IMR-90 (cell line): ENCODE results near the gene COL18A1. TPM values are rescaled to one million over a fixed set of nuclear protein-coding genes. Genes with fewer than 3 reads are reported as not detected.

Source experiments
- ATAC-seq: fragments of 200-7000 bp; cut with Tn5 transposase; 2 replicates; pipeline ENCODE4 v1.9.1; 2020; ENCODE audit warnings: low read depth, mild to moderate bottlenecking, moderate library complexity
- BruUV-seq: library from RNA; stranded (reverse); fragments of 400-500 nt; replicated peaks from 2 replicates; lab custom pipeline; 2021; lab: Mats Ljungman, UMichigan
- CTCF ChIA-PET: fragments of 300-600 bp; formaldehyde crosslinking; extraction: SDS; loops from one replicate; lab custom pipeline; 2021; ENCODE audit warnings: antibody characterized with exemption; lab: Yijun Ruan, JAX
- POLR2A ChIA-PET: fragments of 300-600 bp; sonication (Branson Sonifier 250); formaldehyde crosslinking; loops from one replicate; lab custom pipeline; 2022; ENCODE audit warnings: antibody characterized with exemption; ENCODE audit not compliant: unreplicated experiment; lab: Charles Lee
- DNase-seq: peaks from one replicate; pipeline ENCODE4 v3.0.0; 2013
- H2AFZ ChIP-seq: replicated peaks from 2 replicates; pipeline ENCODE3; 2013; ENCODE audit warnings: low read length, mild to moderate bottlenecking; ENCODE audit not compliant: poor library complexity
- H2AK5ac ChIP-seq: 2 replicates; pipeline ENCODE4 v1.6.1; 2013; ENCODE audit warnings: low read depth, low read length, inconsistent platforms
- H2AK9ac ChIP-seq: replicated peaks from 2 replicates; pipeline ENCODE3; 2013; ENCODE audit warnings: mild to moderate bottlenecking, low read depth, low read length, moderate library complexity; ENCODE audit not compliant: poor library complexity
- H2BK120ac ChIP-seq: 2 replicates; pipeline ENCODE4 v1.6.1; 2013; ENCODE audit warnings: low read depth, low read length, inconsistent platforms
- H2BK15ac ChIP-seq: 3 replicates; pipeline ENCODE4 v1.6.1; 2013; ENCODE audit warnings: low read depth, low read length, inconsistent platforms
- H2BK20ac ChIP-seq: 2 replicates; pipeline ENCODE4 v1.6.1; 2013; ENCODE audit warnings: low read depth, mild to moderate bottlenecking, inconsistent platforms, low read length, moderate library complexity
- H2BK5ac ChIP-seq: 2 replicates; pipeline ENCODE4 v1.6.1; 2013; ENCODE audit warnings: mild to moderate bottlenecking, low read depth, low read length, inconsistent platforms; ENCODE audit not compliant: poor library complexity, severe bottlenecking
- H3K14ac ChIP-seq: replicated peaks from 2 replicates; pipeline ENCODE4 v1.6.1; 2013; ENCODE audit warnings: low read depth, low read length, inconsistent platforms
- H3K18ac ChIP-seq: 2 replicates; pipeline ENCODE4 v1.6.1; 2013; ENCODE audit warnings: low read depth, low read length, control low read depth
- H3K23ac ChIP-seq: 2 replicates; pipeline ENCODE4 v1.6.1; 2013; ENCODE audit warnings: low read depth, low read length, inconsistent platforms
- H3K27ac ChIP-seq: 2 replicates; pipeline ENCODE4 v1.5.1; 2013; ENCODE audit warnings: mild to moderate bottlenecking, control low read depth, low read length; ENCODE audit not compliant: insufficient read depth
- H3K27me3 ChIP-seq: 2 replicates; pipeline ENCODE4 v1.6.1; 2013; ENCODE audit warnings: low read length; ENCODE audit not compliant: control insufficient read depth, insufficient read depth
- H3K36me3 ChIP-seq: 2 replicates; pipeline ENCODE4 v1.6.1; 2013; ENCODE audit warnings: low read length, mixed read lengths; ENCODE audit not compliant: control insufficient read depth, insufficient read depth
- H3K4ac ChIP-seq: 2 replicates; pipeline ENCODE4 v1.6.1; 2013; ENCODE audit warnings: low read depth, low read length, inconsistent platforms
- H3K4me1 ChIP-seq: 2 replicates; pipeline ENCODE4 v1.6.1; 2013; ENCODE audit warnings: low read length, mixed read lengths; ENCODE audit not compliant: control insufficient read depth, insufficient read depth
- H3K4me2 ChIP-seq: 2 replicates; pipeline ENCODE4 v1.6.1; 2013; ENCODE audit warnings: low read depth, mild to moderate bottlenecking, control low read depth, low read length, moderate library complexity
- H3K4me3 ChIP-seq: 2 replicates; pipeline ENCODE4 v1.5.1; 2013; ENCODE audit warnings: low read depth, mild to moderate bottlenecking, control low read depth, low read length, moderate library complexity; ENCODE audit not compliant: insufficient read depth
- H3K56ac ChIP-seq: 2 replicates; pipeline ENCODE4 v1.6.1; 2013; ENCODE audit warnings: low read length, inconsistent platforms; ENCODE audit not compliant: insufficient read depth; ENCODE audit errors: extremely low read depth
- H3K79me1 ChIP-seq, 2 experiments: 2 replicates each; pipeline ENCODE4 v1.6.1; 2013; ENCODE audit warnings: low read length in 2 of 2, inconsistent platforms in 1 of 2, low read depth in 1 of 2
- H3K9ac ChIP-seq: 2 replicates; pipeline ENCODE4 v1.6.1; 2013; ENCODE audit warnings: low read depth, low read length, control low read depth
- H3K9me1 ChIP-seq: 2 replicates; pipeline ENCODE4 v1.6.1; 2013; ENCODE audit warnings: low read length, inconsistent platforms; ENCODE audit not compliant: insufficient read depth
- H3K9me3 ChIP-seq: 2 replicates; pipeline ENCODE4 v1.6.1; 2013; ENCODE audit warnings: low read length; ENCODE audit not compliant: control insufficient read depth, insufficient read depth
- H4K20me1 ChIP-seq: 2 replicates; pipeline ENCODE4 v1.6.1; 2013; ENCODE audit warnings: low read length, inconsistent platforms; ENCODE audit not compliant: insufficient read depth
- H4K5ac ChIP-seq: 2 replicates; pipeline ENCODE4 v1.6.1; 2013; ENCODE audit warnings: mild to moderate bottlenecking, low read depth, low read length, control low read depth
- H4K8ac ChIP-seq, 2 experiments: 2 replicates each; pipeline ENCODE4 v1.6.1; 2013; ENCODE audit warnings: low read depth in 2 of 2, low read length in 2 of 2, control low read depth in 1 of 2, inconsistent platforms in 1 of 2
- H4K91ac ChIP-seq: 2 replicates; pipeline ENCODE4 v1.6.1; 2013; ENCODE audit warnings: low read depth, low read length, inconsistent platforms; ENCODE audit not compliant: insufficient read depth
- BHLHE40 ChIP-seq: fragments of 150-350 bp; IDR thresholded peaks from 2 replicates; pipeline ENCODE4 v1.6.1; 2016; ENCODE audit warnings: mild to moderate bottlenecking, low read depth, low read length
- CEBPB ChIP-seq: IDR thresholded peaks from 2 replicates; pipeline ENCODE4 v1.6.1; 2012; ENCODE audit warnings: low read depth, low read length, improper control_type of control experiment
- CHD1 ChIP-seq: IDR thresholded peaks from 2 replicates; pipeline ENCODE4 v1.6.1; 2012; ENCODE audit warnings: low read depth, low read length, improper control_type of control experiment
- CTCF ChIP-seq: conservative IDR thresholded peaks from 2 replicates; pipeline ENCODE4 v1.5.1; 2012; ENCODE audit warnings: mild to moderate bottlenecking, low read depth, low read length, improper control_type of control experiment
- ELK1 ChIP-seq: fragments of 150-350 bp; IDR thresholded peaks from 2 replicates; pipeline ENCODE4 v1.6.1; 2016; ENCODE audit warnings: low read depth, mild to moderate bottlenecking, low read length, moderate library complexity, borderline replicate concordance
- FOS ChIP-seq: fragments of 150-350 bp; IDR thresholded peaks from 2 replicates; pipeline ENCODE4 v1.6.1; 2016; ENCODE audit warnings: low read depth, low read length
- MAFK ChIP-seq: IDR thresholded peaks from 2 replicates; pipeline ENCODE4 v1.6.1; 2012; ENCODE audit warnings: low read depth, low read length, improper control_type of control experiment
- MAZ ChIP-seq: IDR thresholded peaks from 2 replicates; pipeline ENCODE4 v1.6.1; 2012; ENCODE audit warnings: low read depth, mild to moderate bottlenecking, low read length, improper control_type of control experiment, moderate library complexity, borderline replicate concordance
- MXI1 ChIP-seq: IDR thresholded peaks from 2 replicates; pipeline ENCODE4 v1.6.1; 2012; ENCODE audit warnings: low read depth, mild to moderate bottlenecking, low read length, moderate library complexity, borderline replicate concordance
- NFE2L2 ChIP-seq: fragments of 150-350 bp; IDR thresholded peaks from 2 replicates; pipeline ENCODE4 v1.6.1; 2016; ENCODE audit warnings: low read depth, mild to moderate bottlenecking, low read length
- POLR2A ChIP-seq: IDR thresholded peaks from 2 replicates; pipeline ENCODE4 v1.6.1; 2012; ENCODE audit warnings: mild to moderate bottlenecking, low read depth, low read length
- RAD21 ChIP-seq: IDR thresholded peaks from 2 replicates; pipeline ENCODE4 v1.6.1; 2012; ENCODE audit warnings: low read length, improper control_type of control experiment
- RCOR1 ChIP-seq: IDR thresholded peaks from 2 replicates; pipeline ENCODE4 v1.6.1; 2012; ENCODE audit warnings: mild to moderate bottlenecking, low read length, improper control_type of control experiment; ENCODE audit not compliant: insufficient replicate concordance
- RFX5 ChIP-seq: IDR thresholded peaks from 2 replicates; pipeline ENCODE4 v1.8.0; 2012; ENCODE audit warnings: low read depth, mild to moderate bottlenecking, low read length, moderate library complexity
- SMC3 ChIP-seq: fragments of 150-350 bp; IDR thresholded peaks from 2 replicates; pipeline ENCODE4 v1.6.1; 2016; ENCODE audit warnings: low read depth, mild to moderate bottlenecking, antibody characterized with exemption, low read length, moderate library complexity
- WGBS, 2 experiments: methylation state at CpG; one replicate each; pipeline versions ENCODE4 v1.1.5 to v1.1.7; 2013; ENCODE audit warnings: missing lambda C conversion rate in 2 of 2; ENCODE audit not compliant: insufficient read length in 1 of 2; ENCODE audit errors: extremely low coverage in 2 of 2; 5-methylcytosine and 5-hydroxymethylcytosine counted together
- dilution Hi-C: fragments of 300-500 bp; cut with HindIII; formaldehyde crosslinking; loops from one replicate; pipeline ENCODE4 v1.14.3; 2018; ENCODE audit warnings: low sequenced_read_pairs; ENCODE audit not compliant: unreplicated experiment
- in situ Hi-C: fragments of 300-500 bp; cut with MboI; formaldehyde crosslinking; loops from 3 replicates; pipeline ENCODE4 v1.14.3; 2019; ENCODE audit warnings: low sequenced_read_pairs, inconsistent platforms, mixed read lengths
- intact Hi-C: fragments of 100-400 bp; cut with micrococcal nuclease; formaldehyde crosslinking; loops from 2 replicates; pipeline ENCODE4 v1.10.0; 2022
- polyA plus RNA-seq, 3 experiments: library from polyadenylated mRNA; depleted of rRNA; stranded (reverse); fragments of >200 nt; gene quantifications; 2 replicates each; pipeline ENCODE4 v1.2.3, GENCODE V29; 2012; ENCODE audit warnings: low replicate concordance in 1 of 3
- total RNA-seq: library from RNA; depleted of rRNA; stranded (reverse); fragments of >200 nt; gene quantifications from 2 replicates; pipeline ENCODE4 v1.2.3, GENCODE V29; 2012

COL18A1 gene
- total and polyA plus RNA-seq, 2 of the 4 experiments (the other 2 are of a cell fraction): 4.3 to 46.7 TPM

GRCh38 chr21:45475797-45476570, 71.0 kb downstream of the COL18A1 start:
- Histone ChIP-seq H2AK5ac (peak overlapping the region; percentile 93; the same call in 1 of the 2 replicates), H3K4ac (no peak overlapping the region), H3K14ac (no peak overlapping the region), H4K91ac (no peak overlapping the region), H4K20me1 (peaks cover 44% of the 10 kb centered on the region), H3K56ac (no peak overlapping the region), H2BK5ac (peak overlapping the region; percentile 67), H3K23ac (no peak overlapping the region), H3K79me1 (peaks cover 11 to 54% of the 10 kb centered on the region in 2 experiments; a peak in 3 of 4 replicates), H2AFZ (no peak overlapping the region), H3K4me1 (peaks cover 20% of the 10 kb centered on the region), H4K8ac (no peak overlapping the region), H2BK120ac (no peak overlapping the region), H2BK20ac (no peak overlapping the region), H3K27me3 (no peaks in the 10 kb centered on the region), H2AK9ac (no peak overlapping the region), H2BK15ac (0 out of 3 replicates have a peak overlapping the region, but pooled peaks have one; percentile 6), H3K9me1 (peaks cover 19% of the 10 kb centered on the region), H3K9ac (no peak overlapping the region), H3K4me3 (no peak overlapping the region), H3K9me3 (no peaks in the 10 kb centered on the region), H4K5ac (no peak overlapping the region), H3K27ac (no peak overlapping the region), H3K18ac (no peak overlapping the region), H3K4me2 (no peak overlapping the region), H3K36me3 (peaks cover 62% of the 10 kb centered on the region)
- in situ Hi-C loops: no loop called here
- 92 to 100% methylated on average over 1 to 28 of the region's 53 CpGs for WGBS, 2 experiments
- no TSS peak for BruUV-seq
- dilution Hi-C loops: no loop called here
- CTCF ChIA-PET: no interaction called here
- ATAC-seq: no peak
- intact Hi-C loops: loop anchor here (5.0 kb wide), 2 partner anchors 346 to 446 kb away; no protein-coding TSS in a partner anchor
- no peak for DNase-seq
- POLR2A ChIA-PET: no interaction called here
- no peak for TF ChIP-seq CEBPB
- TF ChIP-seq NFE2L2: no peak
- no peak for TF ChIP-seq MAFK
- no peak for TF ChIP-seq CTCF
- no peak for TF ChIP-seq RAD21
- no peak for TF ChIP-seq ELK1
- TF ChIP-seq RCOR1: no peak
- no peak for TF ChIP-seq POLR2A
- no peak for TF ChIP-seq RFX5
- no peak for TF ChIP-seq FOS
- TF ChIP-seq CHD1: no peak
- TF ChIP-seq MAZ: no peak
- no peak for TF ChIP-seq SMC3
- TF ChIP-seq BHLHE40: no peak
- TF ChIP-seq MXI1: no peak
